WERI-Rb-1 (cell line): ENCODE measurements around the gene ALLC.

Experiments used
- DNase-seq: peaks from one replicate; pipeline ENCODE4 v3.0.0-alpha.2; 2020
- H3K27ac ChIP-seq: fragments of 250-450 bp; sonication (Bioruptor Pico); 2 replicates; pipeline ENCODE4 v1.5.1; 2020; ENCODE audit warnings: mild to moderate bottlenecking, moderate library complexity
- H3K27me3 ChIP-seq: fragments of 250-450 bp; sonication (Bioruptor Pico); 2 replicates; pipeline ENCODE4 v1.5.1; 2021; ENCODE audit warnings: mild to moderate bottlenecking, low read depth, moderate library complexity; ENCODE audit not compliant: insufficient read depth, severe bottlenecking
- H3K36me3 ChIP-seq: fragments of 250-450 bp; sonication (Bioruptor Pico); 2 replicates; pipeline ENCODE4 v1.5.1; 2020; ENCODE audit warnings: mild to moderate bottlenecking, moderate library complexity
- H3K4me3 ChIP-seq: 2 replicates; pipeline ENCODE4 v1.5.1; 2011; ENCODE audit warnings: low read depth, mild to moderate bottlenecking, control low read depth, low read length
- H3K9me3 ChIP-seq: fragments of 250-450 bp; sonication (Bioruptor Pico); 2 replicates; pipeline ENCODE4 v1.5.1; 2021; ENCODE audit warnings: mild to moderate bottlenecking, moderate library complexity; ENCODE audit not compliant: severe bottlenecking
- TF ChIP-seq, protein P1 (sequence below): IDR thresholded peaks from 2 replicates; pipeline ENCODE4 v1.5.1; 2011; ENCODE audit warnings: low read depth, mild to moderate bottlenecking, control low read depth, inconsistent platforms, low read length

The ALLC gene

DNA sequence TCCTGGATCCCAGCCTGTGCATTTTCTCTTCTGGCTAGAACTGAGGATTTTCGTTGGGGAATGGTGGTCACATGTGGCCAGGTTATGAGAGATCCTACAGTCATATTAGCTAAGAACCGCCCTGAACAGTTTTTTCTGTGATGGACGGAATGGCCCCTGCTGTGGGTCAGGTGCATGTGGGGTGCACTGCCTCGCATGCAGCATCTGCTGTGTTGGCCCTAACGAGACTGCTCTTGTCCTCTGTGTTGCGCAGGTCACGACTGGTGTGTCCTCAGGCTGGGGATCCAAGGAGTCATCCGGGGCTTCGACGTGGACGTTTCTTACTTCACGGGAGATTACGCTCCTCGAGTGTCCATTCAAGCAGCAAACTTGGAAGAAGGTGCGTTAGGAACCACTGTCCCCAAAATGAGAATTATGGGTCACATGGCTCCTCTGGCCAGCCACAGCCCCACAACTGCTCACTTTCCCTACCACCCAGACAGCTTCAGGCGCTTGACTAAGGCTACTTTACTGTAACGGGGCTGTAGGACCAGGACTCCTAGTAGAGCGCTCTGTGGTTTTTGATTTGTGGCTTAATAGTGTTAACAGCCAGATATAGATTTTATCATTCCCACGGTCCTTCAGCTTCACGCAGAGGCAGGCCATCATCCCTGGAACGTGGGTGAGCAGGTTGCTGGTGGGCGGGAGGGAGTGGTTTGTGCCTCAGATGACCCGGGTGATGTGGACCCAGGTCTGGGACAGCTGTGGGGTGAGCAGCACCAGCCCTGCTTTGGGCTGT, 21.8 kb downstream of the ALLC start:
- Histone ChIP-seq H3K4me3 (no peak overlapping the region), H3K27me3 (no peaks in the 10 kb centered on the region), H3K27ac (no peak overlapping the region), H3K9me3 (no peaks in the 10 kb centered on the region), H3K36me3 (no peaks in the 10 kb centered on the region)
- DNase-seq: no peak
- TF ChIP-seq, protein P1, sequence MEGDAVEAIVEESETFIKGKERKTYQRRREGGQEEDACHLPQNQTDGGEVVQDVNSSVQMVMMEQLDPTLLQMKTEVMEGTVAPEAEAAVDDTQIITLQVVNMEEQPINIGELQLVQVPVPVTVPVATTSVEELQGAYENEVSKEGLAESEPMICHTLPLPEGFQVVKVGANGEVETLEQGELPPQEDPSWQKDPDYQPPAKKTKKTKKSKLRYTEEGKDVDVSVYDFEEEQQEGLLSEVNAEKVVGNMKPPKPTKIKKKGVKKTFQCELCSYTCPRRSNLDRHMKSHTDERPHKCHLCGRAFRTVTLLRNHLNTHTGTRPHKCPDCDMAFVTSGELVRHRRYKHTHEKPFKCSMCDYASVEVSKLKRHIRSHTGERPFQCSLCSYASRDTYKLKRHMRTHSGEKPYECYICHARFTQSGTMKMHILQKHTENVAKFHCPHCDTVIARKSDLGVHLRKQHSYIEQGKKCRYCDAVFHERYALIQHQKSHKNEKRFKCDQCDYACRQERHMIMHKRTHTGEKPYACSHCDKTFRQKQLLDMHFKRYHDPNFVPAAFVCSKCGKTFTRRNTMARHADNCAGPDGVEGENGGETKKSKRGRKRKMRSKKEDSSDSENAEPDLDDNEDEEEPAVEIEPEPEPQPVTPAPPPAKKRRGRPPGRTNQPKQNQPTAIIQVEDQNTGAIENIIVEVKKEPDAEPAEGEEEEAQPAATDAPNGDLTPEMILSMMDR: no peak

DNA sequence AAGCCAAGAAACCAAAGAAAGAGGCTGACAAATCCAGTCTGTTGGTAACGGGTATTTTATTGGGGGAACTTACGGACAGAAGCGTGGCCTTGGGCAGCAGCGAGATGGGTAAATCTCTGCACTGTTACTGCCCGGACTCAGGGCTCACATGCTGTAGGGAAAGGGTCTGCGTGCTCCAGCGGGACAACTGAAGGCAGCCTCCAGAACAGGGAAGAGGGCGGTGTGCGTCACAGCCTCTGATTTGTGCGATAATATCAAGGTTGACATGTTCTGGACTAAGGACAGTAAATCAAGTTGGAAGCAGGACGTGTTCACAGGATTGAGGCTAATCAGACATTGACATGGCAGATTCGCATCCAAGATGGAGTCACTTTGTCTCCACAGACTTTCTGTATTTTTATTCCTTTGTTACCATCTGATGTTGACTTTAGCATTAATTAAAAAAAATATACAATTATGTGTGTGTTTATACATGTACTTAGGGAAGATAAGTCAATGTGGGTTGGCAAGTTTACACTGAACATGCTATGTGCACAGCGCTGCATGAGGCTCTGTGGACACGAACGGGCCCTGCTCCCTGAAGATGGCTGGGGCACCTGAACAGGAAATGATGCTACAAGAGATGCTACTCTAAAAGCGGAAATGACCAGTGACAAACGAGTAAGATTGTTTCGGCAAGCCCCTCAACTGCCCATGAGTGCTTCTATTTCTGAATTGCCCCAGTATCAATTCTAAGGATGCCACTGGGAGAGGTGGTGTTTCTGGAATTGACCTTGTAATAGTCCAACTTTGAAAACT, 22.7 kb downstream of the ALLC start:
- Histone ChIP-seq H3K4me3 (no peak overlapping the region), H3K9me3 (no peaks in the 10 kb centered on the region), H3K27me3 (no peaks in the 10 kb centered on the region), H3K27ac (no peak overlapping the region), H3K36me3 (no peaks in the 10 kb centered on the region)
- TF ChIP-seq, protein P1: no peak
- DNase-seq: no peak

DNA sequence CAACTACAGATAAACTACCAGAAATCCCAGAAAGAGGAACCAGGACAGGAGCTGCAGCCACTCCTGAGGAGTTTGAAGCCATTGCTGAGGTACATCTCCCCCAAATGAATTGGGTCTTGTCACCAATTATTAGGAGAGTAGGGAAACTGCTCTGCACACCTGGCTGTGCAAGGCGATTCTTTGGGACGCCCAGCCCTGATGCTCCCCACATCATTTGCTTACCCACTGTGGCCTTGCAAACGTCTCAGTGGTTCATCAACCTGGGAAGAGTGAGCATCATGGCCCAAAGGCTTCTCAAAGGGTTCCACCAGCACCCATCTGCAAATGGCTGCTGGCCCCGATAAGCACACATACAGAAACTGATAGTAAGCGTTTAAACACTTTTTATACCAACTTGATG, 23.6 kb downstream of the ALLC start:
- H3K36me3 ChIP-seq: no peaks in the 10 kb centered on the region
- no peak overlapping the region for H3K4me3 ChIP-seq
- no peak for DNase-seq
- H3K27me3 ChIP-seq: no peaks in the 10 kb centered on the region
- TF ChIP-seq, protein P1: no peak
- no peak overlapping the region for H3K27ac ChIP-seq
- no peaks in the 10 kb centered on the region for H3K9me3 ChIP-seq

DNA sequence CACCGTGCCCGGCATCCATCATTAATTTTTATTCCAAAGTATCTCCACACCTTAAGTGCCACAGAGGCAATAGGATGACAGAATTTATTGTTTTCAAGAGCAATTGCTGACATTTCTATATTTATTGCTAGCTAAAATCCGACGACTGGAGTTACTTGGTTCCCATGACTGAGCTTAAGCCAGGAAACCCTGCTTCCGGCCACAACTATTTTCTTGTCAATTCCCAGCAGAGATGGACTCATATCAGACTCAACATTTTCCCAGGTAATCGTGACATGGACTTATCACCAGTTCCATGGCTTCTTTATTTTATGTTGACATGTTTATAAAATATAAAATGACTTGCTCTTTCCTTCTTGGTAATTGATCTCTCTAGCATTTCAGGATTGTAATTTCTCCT, 24.8 kb downstream of the ALLC start:
- no peak for DNase-seq
- Histone ChIP-seq H3K36me3 (no peaks in the 10 kb centered on the region), H3K4me3 (no peak overlapping the region), H3K9me3 (no peaks in the 10 kb centered on the region), H3K27me3 (no peaks in the 10 kb centered on the region), H3K27ac (no peak overlapping the region)
- TF ChIP-seq, protein P1: no peak

DNA sequence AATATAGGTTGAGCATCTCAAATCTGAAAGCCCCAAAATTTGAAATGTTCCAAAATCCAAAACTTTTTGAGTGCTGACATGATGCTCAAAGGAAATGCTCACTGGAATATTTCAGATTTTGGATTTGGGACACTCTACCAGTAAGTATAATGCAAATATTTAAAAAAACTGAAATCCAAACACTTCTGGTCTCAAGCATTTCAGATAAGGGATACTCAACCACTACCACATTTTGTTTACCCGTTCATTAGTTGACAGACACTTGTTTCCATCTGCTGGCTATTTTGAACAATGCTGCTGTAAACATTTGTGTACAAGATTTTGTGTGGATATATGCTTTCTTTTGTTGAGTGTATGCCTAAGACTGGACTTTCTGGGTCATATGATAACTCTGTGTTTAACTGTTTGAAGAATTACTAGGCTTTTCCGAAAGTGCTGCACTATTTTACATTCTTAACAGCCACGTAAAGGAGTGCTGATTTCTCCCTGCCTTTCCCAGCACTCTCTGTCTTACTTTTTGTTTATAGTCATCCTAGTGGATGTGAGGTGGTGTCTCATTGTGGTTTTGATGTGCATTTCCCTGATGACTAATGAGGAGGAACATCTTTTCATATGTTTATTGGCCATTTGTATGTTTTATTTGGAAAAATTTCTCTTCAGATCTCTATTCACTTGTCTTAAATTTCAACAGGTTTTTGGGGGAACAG, 25.9 kb downstream of the ALLC start:
- DNase-seq: no peak
- Histone ChIP-seq H3K27ac (no peak overlapping the region), H3K27me3 (no peaks in the 10 kb centered on the region), H3K9me3 (no peaks in the 10 kb centered on the region), H3K4me3 (no peak overlapping the region), H3K36me3 (no peaks in the 10 kb centered on the region)
- TF ChIP-seq, protein P1: no peak
